Smooth muscle cell (in vitro differentiated cells): ENCODE measurements around the gene CAV1. TPM values are rescaled to one million over a fixed set of nuclear protein-coding genes. Genes with fewer than 3 reads are reported as not detected.

Experiments used
- DNase-seq: peaks from one replicate; lab custom pipeline; 2025; ENCODE audit not compliant: unreplicated experiment; lab: John Stamatoyannopoulos, UW
- H2AFZ ChIP-seq: fragments of 200-600 bp; sonication (generic); 2 replicates; pipeline ENCODE4 v1.6.0; 2016; ENCODE audit warnings: antibody characterized with exemption, low read depth, mild to moderate bottlenecking
- H3F3A ChIP-seq: fragments of 200-600 bp; sonication (generic); 2 replicates; pipeline ENCODE4 v1.6.0; 2017; ENCODE audit warnings: antibody characterized with exemption, low read depth
- H3K27ac ChIP-seq: fragments of 200-600 bp; sonication (generic); 2 replicates; pipeline ENCODE4 v1.5.1; 2016; ENCODE audit warnings: low read depth, mild to moderate bottlenecking
- H3K27me3 ChIP-seq: fragments of 200-600 bp; sonication (generic); 2 replicates; pipeline ENCODE4 v1.6.1; 2016; ENCODE audit warnings: low read depth, mild to moderate bottlenecking
- H3K36me3 ChIP-seq: fragments of 200-600 bp; sonication (generic); 2 replicates; pipeline ENCODE4 v1.5.1; 2016; ENCODE audit warnings: low read depth
- H3K4me1 ChIP-seq: fragments of 200-600 bp; sonication (generic); 2 replicates; pipeline ENCODE4 v1.5.1; 2016; ENCODE audit warnings: low read depth
- H3K4me2 ChIP-seq: fragments of 200-600 bp; sonication (generic); 2 replicates; pipeline ENCODE4 v1.6.0; 2016; ENCODE audit warnings: mild to moderate bottlenecking
- H3K4me3 ChIP-seq: fragments of 200-600 bp; sonication (generic); 2 replicates; pipeline ENCODE4 v1.5.1; 2016; ENCODE audit warnings: mild to moderate bottlenecking
- H3K79me2 ChIP-seq: fragments of 200-600 bp; sonication (generic); 2 replicates; pipeline ENCODE4 v1.6.0; 2016; ENCODE audit warnings: low read depth, mild to moderate bottlenecking
- H3K9ac ChIP-seq: fragments of 200-600 bp; sonication (generic); 2 replicates; pipeline ENCODE4 v1.6.0; 2016; ENCODE audit warnings: low read depth
- H3K9me3 ChIP-seq: fragments of 200-600 bp; sonication (generic); replicated peaks from 2 replicates; pipeline ENCODE4 v1.5.1; 2016; ENCODE audit warnings: low read depth
- H4K20me1 ChIP-seq: fragments of 200-600 bp; sonication (generic); 2 replicates; pipeline ENCODE4 v1.6.0; 2016; ENCODE audit warnings: low read depth
- CTCF ChIP-seq: fragments of 200-600 bp; sonication (generic); IDR thresholded peaks from 2 replicates; pipeline ENCODE4 v1.5.1; 2017; ENCODE audit warnings: borderline replicate concordance, mild to moderate bottlenecking, antibody characterized with exemption; ENCODE audit not compliant: insufficient read depth, poor library complexity, severe bottlenecking
- WGBS: methylation state at CpG from one replicate; pipeline ENCODE4 v1.1.7; 2016; ENCODE audit warnings: low lambda C conversion rate; 5-methylcytosine and 5-hydroxymethylcytosine counted together
- polyA plus RNA-seq: library from polyadenylated mRNA; unstranded; fragments of >200 nt; fragmentation: Nextera tagmentation; extraction: Ambion mirVana; gene quantifications from 2 replicates; pipeline ENCODE4 v1.2.1, GENCODE V29; 2016
- total RNA-seq: library from RNA; depleted of rRNA; stranded (reverse); fragments of >200 nt; gene quantifications from 2 replicates; pipeline ENCODE4 v1.2.3, GENCODE V29; 2014

The CAV1 gene
- total and polyA plus RNA-seq, 2 experiments from 2014 or later, result 55.8 to 84.7 TPM

- no peaks in the 10 kb centered on the region for H3K27me3 ChIP-seq
- no peaks in the 10 kb centered on the region for H4K20me1 ChIP-seq
- H3K4me2 ChIP-seq, result peak overlapping the region; percentile 47
- H3K79me2 ChIP-seq, result no peaks in the 10 kb centered on the region
- H3K9ac ChIP-seq, result no peak overlapping the region
- no peaks in the 10 kb centered on the region for H3K36me3 ChIP-seq
- no peaks in the 10 kb centered on the region for H3K4me1 ChIP-seq
- 66% methylated on average over 1 of the region's 1 CpG for WGBS
- TF ChIP-seq CTCF, result no peak
- peaks cover 7% of the 10 kb centered on the region for H3F3A ChIP-seq
- H3K27ac ChIP-seq, result peak overlapping the region; percentile 71
- no peaks in the 10 kb centered on the region for H3K9me3 ChIP-seq
- no peak overlapping the region for H3K4me3 ChIP-seq
- H2AFZ ChIP-seq, result peak overlapping the region; percentile 10
- DNase-seq, result no peak
Observed at GRCh38 chr7:116571037-116571436, 46.2 kb downstream of the CAV1 start.

- Histone ChIP-seq H3K4me1 (peaks cover 3% of the 10 kb centered on the region), H3K27me3 (no peaks in the 10 kb centered on the region), H3K79me2 (no peaks in the 10 kb centered on the region), H3F3A (peaks cover 11% of the 10 kb centered on the region), H3K9ac (no peak overlapping the region), H4K20me1 (no peaks in the 10 kb centered on the region), H3K36me3 (no peaks in the 10 kb centered on the region), H3K4me3 (no peak overlapping the region), H3K9me3 (no peaks in the 10 kb centered on the region), H3K4me2 (peak overlapping the region; percentile 47), H2AFZ (peak overlapping the region; percentile 10), H3K27ac (peak overlapping the region; percentile 71)
- no peak for TF ChIP-seq CTCF
- DNase-seq, result no peak
- WGBS, result 83% methylated on average over 2 of the region's 2 CpGs
Observed at GRCh38 chr7:116571552-116571951, 46.7 kb downstream of the CAV1 start.

- no peak for DNase-seq
- WGBS, result 95% methylated on average over 3 of the region's 3 CpGs
- H4K20me1 ChIP-seq, result no peaks in the 10 kb centered on the region
- H3K4me1 ChIP-seq, result peaks cover 3% of the 10 kb centered on the region
- no peak overlapping the region for H3K4me2 ChIP-seq
- no peaks in the 10 kb centered on the region for H3K27me3 ChIP-seq
- no peaks in the 10 kb centered on the region for H3K79me2 ChIP-seq
- no peak overlapping the region for H2AFZ ChIP-seq
- H3F3A ChIP-seq, result peaks cover 11% of the 10 kb centered on the region
- H3K36me3 ChIP-seq, result no peaks in the 10 kb centered on the region
- TF ChIP-seq CTCF, result no peak
- H3K9ac ChIP-seq, result no peak overlapping the region
- no peaks in the 10 kb centered on the region for H3K9me3 ChIP-seq
- H3K4me3 ChIP-seq, result no peak overlapping the region
- no peak overlapping the region for H3K27ac ChIP-seq
Observed at GRCh38 chr7:116572036-116572435, 47.2 kb downstream of the CAV1 start.

- Histone ChIP-seq H3K9ac (no peak overlapping the region), H3K4me3 (no peak overlapping the region), H3K27me3 (no peaks in the 10 kb centered on the region), H4K20me1 (no peaks in the 10 kb centered on the region), H3F3A (peaks cover 17% of the 10 kb centered on the region), H3K79me2 (no peaks in the 10 kb centered on the region), H3K9me3 (peaks cover under 1% of the 10 kb centered on the region), H3K4me2 (no peak overlapping the region), H3K4me1 (peaks cover 9% of the 10 kb centered on the region), H3K27ac (no peak overlapping the region), H3K36me3 (no peaks in the 10 kb centered on the region), H2AFZ (no peak overlapping the region)
- DNase-seq, result no peak
- no peak for TF ChIP-seq CTCF
Observed at GRCh38 chr7:116573541-116573940, 48.7 kb downstream of the CAV1 start.
